HCT116 (cell line): ENCODE results near the gene ZNF438. TPM values are rescaled to one million over a fixed set of nuclear protein-coding genes. Genes with fewer than 3 reads are reported as not detected.
A peak's percentile ranks its signal among the peaks of the same experiment; 100 is the strongest.

Source experiments
- ATAC-seq: fragments of 200-7000 bp; cut with Tn5 transposase; 2 replicates; pipeline ENCODE4 v1.9.1; 2020; ENCODE audit warnings: mild to moderate bottlenecking, moderate library complexity
- BruUV-seq: library from RNA; stranded (reverse); fragments of 400-500 nt; replicated peaks from 2 replicates; lab custom pipeline; 2021; lab: Mats Ljungman, UMichigan
- CTCF ChIA-PET: fragments of 300-600 bp; sonication (Branson Sonifier 250); formaldehyde crosslinking; loops from one replicate; lab custom pipeline; 2021; ENCODE audit warnings: antibody characterized with exemption; lab: Charles Lee
- POLR2A ChIA-PET: fragments of 300-600, 350-600 bp; sonication (Branson Sonifier 250); formaldehyde crosslinking; loops from one replicate; lab custom pipeline; 2021; ENCODE audit warnings: antibody characterized with exemption; lab: Charles Lee
- RAD21 ChIA-PET, 2 experiments: fragments of 300-600 bp; sonication (Branson Sonifier 250); formaldehyde crosslinking; loops; one replicate each; lab custom pipeline; 2023; ENCODE audit warnings: low total read pairs in 2 of 2; ENCODE audit not compliant: uncharacterized antibody in 2 of 2, unreplicated experiment in 2 of 2, low non-redundant PET in 1 of 2; lab: Charles Lee
- DNase-seq: peaks from one replicate; pipeline ENCODE4 v3.0.0-alpha.2; 2010; ENCODE audit warnings: low read depth, low spot score
- H2AFZ ChIP-seq: fragments of 200-600 bp; shearing (Covaris generic), sonication (generic); 2 replicates; pipeline ENCODE4 v1.6.1; 2017; ENCODE audit warnings: low read depth, mixed run types, mixed read lengths, antibody characterized with exemption, low read length; ENCODE audit not compliant: poor library complexity, severe bottlenecking
- H3K27ac ChIP-seq: 2 replicates; pipeline ENCODE4 v1.5.1; 2012; ENCODE audit warnings: low read depth, low read length
- H3K27me3 ChIP-seq: fragments of 200-600 bp; sonication (generic); 2 replicates; pipeline ENCODE4 v1.6.1; 2016; ENCODE audit warnings: mixed run types, low read length, mixed read lengths; ENCODE audit not compliant: insufficient read depth
- H3K36me3 ChIP-seq, 2 experiments: fragments of 200-500 bp in 1 of 2; fragments of 200-600 bp in 1 of 2; sonication (Bioruptor generic) in 1 of 2; sonication (generic) in 1 of 2; 2 replicates each; pipeline versions ENCODE4 v1.5.1 to v1.6.1; 2014 to 2016; ENCODE audit warnings: low read length in 2 of 2, inconsistent platforms in 1 of 2, mixed read lengths in 1 of 2, mixed run types in 1 of 2; ENCODE audit not compliant: insufficient read depth in 2 of 2, control insufficient read depth in 1 of 2
- H3K4me1 ChIP-seq, 2 experiments: fragments of 200-600 bp in 1 of 2; sonication (generic) in 1 of 2; 2 replicates each; pipeline versions ENCODE4 v1.5.1 to v1.6.1; 2012 to 2017; ENCODE audit warnings: low read length in 2 of 2, inconsistent platforms in 1 of 2, mild to moderate bottlenecking in 1 of 2, mixed read lengths in 1 of 2, mixed run types in 1 of 2, moderate library complexity in 1 of 2; ENCODE audit not compliant: insufficient read depth in 2 of 2, control insufficient read depth in 1 of 2
- H3K4me2 ChIP-seq: fragments of 200-600 bp; sonication (generic); 2 replicates; pipeline ENCODE4 v1.6.1; 2017; ENCODE audit warnings: mixed run types, low read length, mixed read lengths
- H3K4me3 ChIP-seq, 2 experiments: fragments of 200-600 bp in 1 of 2; sonication (generic) in 1 of 2; replicated peaks in 1 of 2; 2 replicates each; pipeline ENCODE4 v1.5.1; 2011 to 2016; ENCODE audit warnings: low read length in 2 of 2, control low read depth in 1 of 2, low read depth in 1 of 2, mild to moderate bottlenecking in 1 of 2, mixed read lengths in 1 of 2, mixed run types in 1 of 2
- H3K79me2 ChIP-seq: fragments of 200-600 bp; sonication (generic); 2 replicates; pipeline ENCODE4 v1.6.1; 2017; ENCODE audit warnings: mild to moderate bottlenecking, mixed run types, low read length, moderate library complexity, mixed read lengths; ENCODE audit not compliant: insufficient read depth
- H3K9ac ChIP-seq: fragments of 200-600 bp; sonication (generic); 2 replicates; pipeline ENCODE4 v1.6.1; 2016; ENCODE audit warnings: low read length, mixed read lengths
- H3K9me2 ChIP-seq: fragments of 200-600 bp; sonication (generic), shearing (Covaris generic); 2 replicates; pipeline ENCODE4 v1.6.1; 2017; ENCODE audit warnings: mixed run types, mild to moderate bottlenecking, moderate library complexity; ENCODE audit not compliant: insufficient read depth
- H3K9me3 ChIP-seq, 2 experiments: fragments of 200-500 bp in 1 of 2; fragments of 200-600 bp in 1 of 2; sonication (Bioruptor generic) in 1 of 2; sonication (generic) in 1 of 2; 2 replicates each; pipeline ENCODE4 v1.6.1; 2014 to 2017; ENCODE audit warnings: low read length in 2 of 2, mixed read lengths in 2 of 2, inconsistent platforms in 1 of 2, low read depth in 1 of 2, mild to moderate bottlenecking in 1 of 2, mixed run types in 1 of 2, moderate library complexity in 1 of 2; ENCODE audit not compliant: control insufficient read depth in 1 of 2, insufficient read depth in 1 of 2
- H4K20me1 ChIP-seq: fragments of 200-600 bp; sonication (generic), shearing (Covaris generic); 2 replicates; pipeline ENCODE4 v1.6.1; 2017; ENCODE audit warnings: mixed run types, mild to moderate bottlenecking, moderate library complexity; ENCODE audit not compliant: insufficient read depth
- CBX3 ChIP-seq: IDR thresholded peaks from 2 replicates; pipeline ENCODE4 v1.6.1; 2012; ENCODE audit warnings: low read depth
- ELF1 ChIP-seq: IDR thresholded peaks from 2 replicates; pipeline ENCODE4 v1.6.1; 2012; ENCODE audit warnings: low read depth, borderline replicate concordance
- EZH2 ChIP-seq: fragments of 200-600 bp; sonication (generic); IDR thresholded peaks from 2 replicates; pipeline ENCODE4 v1.6.1; 2017; ENCODE audit warnings: antibody characterized with exemption, mixed run types
- EZH2phosphoT487 ChIP-seq: fragments of 200-600 bp; IDR thresholded peaks from 2 replicates; pipeline ENCODE4 v1.6.1; 2018; ENCODE audit warnings: antibody characterized with exemption, borderline replicate concordance
- FOSL1 ChIP-seq: IDR thresholded peaks from 2 replicates; pipeline ENCODE4 v1.6.1; 2012; ENCODE audit warnings: low read depth
- JUND ChIP-seq: IDR thresholded peaks from 2 replicates; pipeline ENCODE4 v1.6.1; 2012
- POLR2A ChIP-seq: IDR thresholded peaks from 2 replicates; pipeline ENCODE4 v1.7.0; 2011; ENCODE audit warnings: borderline replicate concordance; ENCODE audit not compliant: insufficient read depth, insufficient read length; ENCODE audit errors: extremely low read depth
- RAD21 ChIP-seq: IDR thresholded peaks from 2 replicates; pipeline ENCODE4 v1.6.1; 2012; ENCODE audit warnings: low read depth, mild to moderate bottlenecking
- SRF ChIP-seq: IDR thresholded peaks from 2 replicates; pipeline ENCODE4 v1.6.1; 2012; ENCODE audit warnings: low read depth
- YY1 ChIP-seq: IDR thresholded peaks from 2 replicates; pipeline ENCODE4 v1.6.1; 2011; ENCODE audit warnings: low read length, low read depth, moderate library complexity, mild to moderate bottlenecking; ENCODE audit not compliant: insufficient replicate concordance; ENCODE audit errors: extremely low read depth
- ZNF274 ChIP-seq: fragments of 200-500 bp; sonication (Bioruptor generic); IDR thresholded peaks from 2 replicates; pipeline ENCODE4 v1.6.1; 2014; ENCODE audit warnings: mild to moderate bottlenecking, low read depth, low read length, inconsistent platforms
- intact Hi-C: fragments of 100-400 bp; cut with micrococcal nuclease; formaldehyde crosslinking; loops from 2 replicates; pipeline ENCODE4 v1.10.0; 2022
- total RNA-seq: library from RNA; stranded (reverse); gene quantifications from one replicate; pipeline ENCODE4 v1.2.1, GENCODE V29; 2021; ENCODE audit not compliant: unreplicated experiment
- TF ChIP-seq, protein P1 (sequence below), 3 experiments: fragments of 200-600 bp in 1 of 3; sonication (generic) in 1 of 3; IDR thresholded peaks in 2 of 3; conservative IDR thresholded peaks in 1 of 3; 2 replicates each; pipeline ENCODE4 v1.5.1; 2012 to 2017; ENCODE audit warnings: low read depth in 2 of 3, low read length in 2 of 3, antibody characterized with exemption in 1 of 3, borderline replicate concordance in 1 of 3, control low read depth in 1 of 3, mild to moderate bottlenecking in 1 of 3, mixed read lengths in 1 of 3, mixed run types in 1 of 3, moderate library complexity in 1 of 3; ENCODE audit not compliant: insufficient read depth in 1 of 3
- TF ChIP-seq, protein P2 (sequence below): IDR thresholded peaks from 2 replicates; pipeline ENCODE4 v1.6.1; 2012

The ZNF438 gene
- total RNA-seq, 1 experiment from 2014 or later, result 3.3 TPM

DNA sequence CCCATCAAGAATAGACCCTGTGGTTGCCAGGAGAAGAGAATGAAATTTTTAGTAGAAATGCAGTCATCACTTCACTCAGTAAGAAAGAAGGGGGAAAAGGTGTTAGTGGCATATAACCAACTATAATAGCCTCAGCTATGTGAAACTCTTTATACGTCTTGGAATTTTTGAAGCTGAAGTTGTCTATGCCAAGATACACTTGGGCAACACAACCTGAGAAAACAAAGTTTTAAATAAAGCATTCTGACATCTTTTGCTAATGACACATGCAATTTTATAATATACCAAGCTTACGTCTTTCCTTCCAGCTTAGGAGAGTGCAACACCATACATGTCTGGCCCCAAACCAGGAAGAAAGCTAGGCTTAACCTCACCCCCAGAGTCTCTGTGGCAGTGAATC is 40.8 kb upstream of the ZNF438 start (continued):
- TF ChIP-seq ZNF274, result no peak
- TF ChIP-seq, protein P1, sequence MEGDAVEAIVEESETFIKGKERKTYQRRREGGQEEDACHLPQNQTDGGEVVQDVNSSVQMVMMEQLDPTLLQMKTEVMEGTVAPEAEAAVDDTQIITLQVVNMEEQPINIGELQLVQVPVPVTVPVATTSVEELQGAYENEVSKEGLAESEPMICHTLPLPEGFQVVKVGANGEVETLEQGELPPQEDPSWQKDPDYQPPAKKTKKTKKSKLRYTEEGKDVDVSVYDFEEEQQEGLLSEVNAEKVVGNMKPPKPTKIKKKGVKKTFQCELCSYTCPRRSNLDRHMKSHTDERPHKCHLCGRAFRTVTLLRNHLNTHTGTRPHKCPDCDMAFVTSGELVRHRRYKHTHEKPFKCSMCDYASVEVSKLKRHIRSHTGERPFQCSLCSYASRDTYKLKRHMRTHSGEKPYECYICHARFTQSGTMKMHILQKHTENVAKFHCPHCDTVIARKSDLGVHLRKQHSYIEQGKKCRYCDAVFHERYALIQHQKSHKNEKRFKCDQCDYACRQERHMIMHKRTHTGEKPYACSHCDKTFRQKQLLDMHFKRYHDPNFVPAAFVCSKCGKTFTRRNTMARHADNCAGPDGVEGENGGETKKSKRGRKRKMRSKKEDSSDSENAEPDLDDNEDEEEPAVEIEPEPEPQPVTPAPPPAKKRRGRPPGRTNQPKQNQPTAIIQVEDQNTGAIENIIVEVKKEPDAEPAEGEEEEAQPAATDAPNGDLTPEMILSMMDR (IDR thresholded peaks at IDR 0.05 in 2 of 3, conservative IDR thresholded peaks at IDR 0.05 in 1 of 3; ENCODE audit: borderline replicate concordance in 1 of 3, insufficient read depth in 1 of 3, low read depth in 2 of 3, low read length in 2 of 3), result no peak
- no peak for TF ChIP-seq RAD21
- TF ChIP-seq SRF, result no peak
- no peak for TF ChIP-seq EZH2phosphoT487
- TF ChIP-seq EZH2, result no peak
- TF ChIP-seq ELF1, result no peak
- no peak for TF ChIP-seq POLR2A
- TF ChIP-seq YY1, result no peak

DNA sequence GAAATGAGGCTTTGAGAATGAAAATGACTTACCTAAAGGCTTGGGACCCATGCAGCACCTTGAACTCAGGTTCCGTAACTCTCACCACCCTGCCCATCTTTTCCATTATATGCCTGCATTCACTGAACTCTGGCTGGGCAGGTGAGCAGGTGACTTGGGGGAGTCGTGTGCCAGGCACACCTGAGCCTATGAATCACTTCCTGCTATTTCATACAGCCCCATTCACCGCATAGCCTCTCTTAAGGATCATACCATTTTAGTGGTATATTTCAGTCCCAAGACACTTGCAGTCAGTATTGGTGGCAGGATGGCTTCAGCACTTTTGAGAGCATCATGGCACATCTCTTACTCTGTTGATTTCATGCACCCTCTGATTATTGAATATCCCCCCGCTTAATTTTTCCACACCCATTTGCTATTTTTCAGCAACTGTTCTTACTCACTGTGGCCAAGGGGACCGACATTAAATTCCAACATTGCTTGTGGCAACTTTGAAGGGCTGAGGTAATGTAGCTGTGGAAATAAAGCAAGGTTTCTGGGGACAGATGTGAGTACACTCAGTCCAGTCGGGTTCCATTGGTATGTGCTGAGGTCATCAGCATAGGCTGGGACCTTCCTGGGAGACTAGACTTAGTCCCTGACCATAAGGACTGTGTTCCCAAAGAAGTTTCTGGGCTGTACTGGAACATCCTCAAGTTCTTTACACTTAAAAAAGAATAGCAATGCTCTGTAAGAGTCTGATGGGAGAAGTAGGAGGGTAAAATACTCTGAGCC is 39.8 kb upstream of the ZNF438 start:
- H3K36me3 ChIP-seq, result no peaks in the 10 kb centered on the region
- H3K9me2 ChIP-seq, result no peaks in the 10 kb centered on the region
- H3K4me1 ChIP-seq, result peaks cover 0 to 21% of the 10 kb centered on the region in 2 experiments; a peak in 2 of 4 replicates
- H2AFZ ChIP-seq, result peak overlapping the region; percentile 40
- H3K27ac ChIP-seq, result no peak overlapping the region
- ATAC-seq, result peak; percentile 61
- TF ChIP-seq POLR2A (no peak), JUND (0 out of 2 replicates have a peak, but pooled peaks have one; percentile 37), SRF (no peak), CBX3 (0 out of 2 replicates have a peak, but pooled peaks have one; percentile 27), FOSL1 (0 out of 2 replicates have a peak, but pooled peaks have one; percentile 23)
- TF ChIP-seq, protein P2, sequence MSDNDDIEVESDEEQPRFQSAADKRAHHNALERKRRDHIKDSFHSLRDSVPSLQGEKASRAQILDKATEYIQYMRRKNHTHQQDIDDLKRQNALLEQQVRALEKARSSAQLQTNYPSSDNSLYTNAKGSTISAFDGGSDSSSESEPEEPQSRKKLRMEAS, result 0 out of 2 replicates have a peak, but pooled peaks have one; percentile 28
- TF ChIP-seq, all 23 proteins: peak for 4
- ChIA-PET RAD21 (no interaction called here), POLR2A (no interaction called here), CTCF (interaction anchor here (1.0 kb wide), 1 partner anchor 12 kb away, joined by 4 read pairs; no protein-coding TSS in a partner anchor)
- no peak for DNase-seq
- Histone ChIP-seq H4K20me1 (no peaks in the 10 kb centered on the region), H3K9me3 (no peaks in the 10 kb centered on the region), H3K4me2 (peak overlapping the region; percentile 35), H3K9ac (no peak overlapping the region), H3K79me2 (no peaks in the 10 kb centered on the region), H3K4me3 (no peak overlapping the region), H3K27me3 (no peaks in the 10 kb centered on the region)
- intact Hi-C loops, result no loop called here
- BruUV-seq, result no TSS peak
